Hematopoietic multipotent progenitor cell treated with erythropoietin and hydrocortisone succinate and interleukin-3 and kit ligand, for 6 days (in vitro differentiated cells): ENCODE measurements around the gene LRG1.

Source experiments
- DNase-seq: peaks from one replicate; pipeline ENCODE4 v3.0.0-alpha.2; 2015

The LRG1 gene

DNA sequence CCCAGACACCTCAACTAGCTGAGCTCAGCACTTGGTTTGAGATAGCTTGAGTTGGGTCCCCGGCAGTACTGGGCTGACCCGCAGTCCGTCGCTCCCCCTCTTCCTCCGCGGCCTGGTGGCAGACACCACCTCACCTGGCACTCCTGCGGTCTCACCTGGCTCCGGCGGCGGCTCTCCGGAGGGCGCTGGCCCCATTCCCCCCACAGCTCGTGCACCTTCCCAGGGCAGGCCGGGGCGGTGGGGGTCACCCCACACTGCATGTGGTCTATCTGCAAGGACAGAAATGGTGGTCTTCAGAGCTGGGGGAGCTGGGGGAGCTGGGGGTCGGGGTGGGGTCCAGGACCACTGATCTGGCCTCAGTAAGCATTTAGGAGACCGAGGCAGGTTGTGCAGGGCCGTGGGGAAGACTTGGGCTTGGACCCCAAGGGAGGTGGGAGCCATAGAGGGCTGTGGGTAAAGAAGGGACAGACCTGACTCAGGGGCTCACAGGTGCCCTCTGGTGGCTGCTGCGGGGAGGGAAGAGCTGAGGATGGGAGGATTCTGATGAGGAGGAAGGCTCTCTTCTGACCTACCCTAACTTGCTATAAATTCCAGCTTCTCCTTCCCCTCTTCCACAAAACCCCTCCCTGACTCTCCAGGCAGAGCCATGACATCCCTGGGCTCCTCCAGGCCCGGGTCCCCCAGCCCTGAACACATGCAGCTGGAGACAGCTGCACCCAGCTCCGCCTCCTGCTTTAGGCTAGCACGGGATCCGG lies 14.9 kb downstream of the LRG1 start:
- DNase-seq = peak; percentile 76

DNA sequence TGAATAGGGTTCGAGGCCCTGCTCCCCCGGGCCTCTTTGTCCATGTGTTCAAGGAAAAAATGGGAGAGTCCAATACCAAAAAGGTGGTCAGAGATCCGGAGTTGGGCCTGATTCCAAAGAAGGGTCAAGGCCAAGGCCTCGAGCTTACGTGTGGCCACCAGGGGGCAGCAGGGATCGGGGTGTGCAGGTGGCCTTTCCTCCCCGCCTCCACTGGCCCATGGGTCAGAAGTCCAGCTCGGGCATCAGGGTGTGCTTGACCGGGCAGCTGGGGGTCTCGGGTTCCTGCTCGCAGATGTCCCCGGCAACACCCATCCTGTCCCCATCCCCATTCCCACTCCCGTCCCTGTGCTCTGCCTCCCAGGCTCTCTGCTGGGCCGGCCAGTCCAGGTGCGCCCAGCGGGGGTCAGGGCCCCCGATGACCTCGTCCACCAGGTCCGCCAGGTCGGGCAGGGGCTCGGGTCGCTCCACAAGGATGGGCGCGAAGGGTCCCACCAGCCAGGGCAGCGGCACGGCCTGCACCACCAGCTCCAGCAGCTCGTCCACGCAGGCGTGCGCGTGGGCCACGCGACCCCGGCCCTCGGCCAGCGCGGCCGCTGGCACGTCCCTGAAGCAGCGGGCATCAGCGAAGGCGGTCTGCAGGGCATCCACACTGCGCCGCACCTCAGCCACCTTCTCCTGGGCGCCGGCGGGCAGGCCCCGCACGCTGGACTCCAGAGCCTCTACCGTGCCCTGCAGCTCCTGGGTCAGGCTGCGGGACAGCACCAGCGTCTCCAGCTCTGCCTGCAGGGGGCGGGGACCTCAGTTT lies 16.3 kb downstream of the LRG1 start:
- peak; percentile 61 for DNase-seq

DNA sequence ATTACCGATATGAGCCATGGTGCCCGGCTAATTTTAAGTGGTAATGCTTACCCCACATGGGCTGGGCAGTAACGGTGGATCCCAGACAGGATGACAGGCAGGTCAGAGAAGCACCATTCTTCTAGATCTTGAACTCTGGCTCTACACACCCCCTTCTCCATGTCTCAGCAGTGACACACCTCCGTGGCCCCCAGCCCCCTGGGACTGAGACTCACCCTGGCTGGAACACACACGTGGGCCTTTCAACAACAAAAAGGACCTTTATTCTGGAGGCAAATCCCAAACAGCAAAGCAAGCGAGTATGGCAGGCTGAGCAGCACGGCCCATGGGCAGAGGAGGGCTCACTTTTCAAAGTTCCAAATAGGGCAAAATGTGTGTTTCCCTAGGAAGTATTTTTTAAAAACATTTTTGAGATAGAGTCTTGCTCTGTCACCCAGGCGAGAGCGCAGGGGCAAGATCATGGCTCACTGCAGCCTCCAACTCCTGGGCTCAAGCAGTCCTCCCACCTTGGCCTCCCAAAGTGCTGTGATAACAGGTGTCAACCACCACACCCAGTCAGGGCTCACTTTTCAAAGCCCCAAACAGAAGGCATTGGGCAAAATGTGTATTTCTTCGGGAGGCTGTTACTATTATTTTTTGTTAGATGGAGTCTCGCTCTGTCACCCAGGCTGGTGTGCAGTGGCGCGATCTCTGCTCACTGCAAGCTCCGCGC lies 17.4 kb downstream of the LRG1 start:
- DNase-seq = no peak

DNA sequence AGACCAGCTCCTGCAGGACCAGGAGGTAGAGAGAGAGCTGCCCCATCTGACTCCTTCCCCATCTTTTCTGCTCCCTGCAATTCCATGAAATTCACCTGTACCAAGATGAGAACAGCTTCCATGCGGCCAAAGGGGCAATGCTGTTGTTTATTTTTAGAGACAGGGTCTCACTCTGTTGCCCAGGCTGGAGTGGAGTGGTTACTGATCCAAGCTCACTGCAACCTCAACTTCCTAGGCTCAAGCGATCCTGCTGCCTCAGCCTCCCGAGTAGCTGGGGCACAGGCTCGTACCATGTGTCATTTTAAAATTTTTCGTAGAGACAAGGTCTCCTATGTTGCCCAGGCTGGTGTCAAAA lies 18.0 kb downstream of the LRG1 start:
- no peak for DNase-seq

DNA sequence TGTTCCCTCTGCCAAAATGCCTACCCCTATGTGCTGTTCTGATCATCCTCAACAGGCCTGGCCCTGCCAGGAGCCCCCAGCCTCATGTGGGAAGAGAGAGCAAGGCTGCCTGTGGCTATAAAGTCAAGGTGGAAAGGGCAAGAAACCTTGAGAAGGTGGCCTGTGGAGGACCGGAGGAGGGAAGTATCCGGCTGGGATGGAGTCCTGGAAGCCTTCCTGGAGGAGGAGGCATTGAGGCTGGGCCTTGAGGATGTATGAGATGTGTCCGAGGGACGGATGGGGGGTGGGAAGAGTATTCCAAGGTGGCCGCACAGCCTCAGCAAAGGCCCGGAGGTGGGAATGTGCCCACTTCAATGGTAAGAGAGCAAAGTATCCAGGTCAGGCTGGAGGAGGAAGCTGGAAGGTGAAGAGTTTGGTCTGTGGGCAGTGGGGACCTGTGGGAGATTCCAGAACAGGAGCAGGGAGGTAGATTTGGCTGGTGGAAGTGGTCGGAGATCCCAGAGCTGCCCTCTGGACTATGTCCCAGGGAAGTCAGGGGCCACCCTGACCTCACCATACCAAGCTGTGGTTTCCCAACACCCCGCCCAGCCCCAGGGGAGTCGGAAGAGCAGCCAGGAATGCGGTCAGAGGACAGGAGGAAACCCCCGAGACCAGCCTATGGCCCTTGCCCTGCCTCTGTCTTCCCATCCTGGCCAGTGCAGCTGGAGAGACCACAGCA lies 18.5 kb downstream of the LRG1 start:
- DNase-seq = no peak

DNA sequence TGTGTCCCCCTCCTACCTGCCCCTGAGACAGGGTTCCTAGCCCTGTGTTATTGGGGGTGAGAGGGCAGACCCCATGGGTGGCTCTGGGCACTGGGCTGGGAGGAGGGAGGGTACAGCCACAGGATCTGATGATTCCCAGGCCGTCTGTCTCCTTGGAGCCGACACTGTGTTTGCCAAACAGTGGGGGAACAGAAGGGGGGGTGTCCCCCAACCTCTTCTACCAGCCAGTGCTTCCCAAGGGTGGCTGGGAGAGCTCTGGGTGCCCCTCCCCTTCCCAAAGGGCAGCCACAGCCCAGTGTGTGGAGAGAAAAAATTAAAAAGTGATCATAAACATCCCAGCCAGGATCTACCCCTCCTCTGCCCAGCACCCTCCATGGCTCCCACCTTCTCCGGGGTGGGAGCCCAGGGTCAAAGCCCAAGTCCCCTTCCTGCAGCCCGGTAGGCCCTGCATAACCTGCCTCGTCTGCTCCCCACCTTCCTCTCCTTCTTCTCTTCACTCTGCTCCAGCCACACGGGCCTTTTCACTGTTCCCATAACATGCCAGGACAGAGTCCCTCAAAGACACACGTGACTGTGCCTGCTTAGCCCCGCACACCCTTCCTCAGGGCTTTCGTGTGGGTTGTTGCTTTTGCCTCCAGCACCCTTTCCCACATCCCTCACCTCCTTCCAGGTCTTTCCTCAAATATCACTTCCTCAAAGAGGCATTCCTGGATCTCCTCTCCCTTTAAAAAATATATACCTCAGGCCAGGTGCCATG lies 20.1 kb downstream of the LRG1 start:
- DNase-seq = no peak

DNA sequence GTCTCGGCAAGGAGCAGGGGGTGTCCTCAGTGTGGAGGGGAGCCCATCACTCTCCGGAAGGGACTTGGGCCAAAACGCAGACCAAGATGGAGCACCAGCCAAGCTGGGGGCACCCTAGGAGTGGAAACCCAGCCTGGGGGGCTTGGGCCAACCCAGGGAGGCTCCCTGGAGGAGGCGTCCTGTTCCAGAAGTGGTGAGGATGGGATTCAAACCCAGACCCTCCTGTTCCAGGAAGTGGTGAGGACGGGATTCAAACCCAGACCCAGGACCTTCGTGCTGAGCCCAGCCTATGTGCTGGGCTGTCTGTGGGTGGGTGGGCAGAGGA lies 20.7 kb downstream of the LRG1 start:
- DNase-seq = no peak

DNA sequence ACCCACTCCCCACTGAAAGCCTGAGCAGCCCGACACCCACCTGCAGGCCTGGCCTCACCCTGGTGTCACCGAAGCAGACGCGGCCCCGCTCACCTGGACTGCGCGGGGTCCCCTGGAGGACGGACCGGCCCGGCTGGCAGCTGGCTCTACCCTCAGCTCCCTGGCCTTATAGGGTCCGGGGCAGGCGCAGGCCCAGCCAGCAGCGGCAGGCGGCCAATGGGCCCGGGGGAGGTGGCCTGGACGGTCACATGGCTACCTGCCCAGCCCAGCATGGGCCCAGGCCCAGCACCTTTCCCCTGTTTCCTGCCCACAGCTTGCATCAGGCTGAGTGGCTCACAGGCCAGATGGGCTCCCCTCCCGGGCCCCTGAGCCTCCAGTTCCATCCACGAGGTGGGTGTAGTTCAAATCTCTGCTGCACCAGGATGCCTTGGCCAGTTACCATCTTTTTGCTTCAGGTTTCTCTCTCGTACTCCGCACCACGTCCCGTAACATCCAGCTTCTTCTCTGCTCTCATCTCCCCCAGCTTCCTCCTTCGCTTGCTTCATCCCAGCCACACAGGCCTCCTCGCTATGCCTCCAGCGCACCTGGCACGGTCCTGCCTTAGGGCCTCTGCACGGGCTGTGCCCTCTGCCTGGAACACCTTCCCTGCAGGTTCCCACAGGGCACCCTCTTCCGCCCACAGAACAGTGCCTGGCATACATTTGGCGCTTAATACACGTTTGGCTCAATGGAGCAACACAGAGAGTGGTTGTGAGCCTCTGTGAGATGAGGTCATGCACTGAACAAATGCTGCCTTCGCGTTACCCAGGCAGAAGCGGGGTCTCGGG lies 21.3 kb downstream of the LRG1 start, which contains the start of gene PLIN4:
PLIN4 (minus strand) TSS at position 142 of the 827 bp plus-strand sequence. CDS start 214 bp downstream, outside the sequence.
- DNase-seq = no peak

DNA sequence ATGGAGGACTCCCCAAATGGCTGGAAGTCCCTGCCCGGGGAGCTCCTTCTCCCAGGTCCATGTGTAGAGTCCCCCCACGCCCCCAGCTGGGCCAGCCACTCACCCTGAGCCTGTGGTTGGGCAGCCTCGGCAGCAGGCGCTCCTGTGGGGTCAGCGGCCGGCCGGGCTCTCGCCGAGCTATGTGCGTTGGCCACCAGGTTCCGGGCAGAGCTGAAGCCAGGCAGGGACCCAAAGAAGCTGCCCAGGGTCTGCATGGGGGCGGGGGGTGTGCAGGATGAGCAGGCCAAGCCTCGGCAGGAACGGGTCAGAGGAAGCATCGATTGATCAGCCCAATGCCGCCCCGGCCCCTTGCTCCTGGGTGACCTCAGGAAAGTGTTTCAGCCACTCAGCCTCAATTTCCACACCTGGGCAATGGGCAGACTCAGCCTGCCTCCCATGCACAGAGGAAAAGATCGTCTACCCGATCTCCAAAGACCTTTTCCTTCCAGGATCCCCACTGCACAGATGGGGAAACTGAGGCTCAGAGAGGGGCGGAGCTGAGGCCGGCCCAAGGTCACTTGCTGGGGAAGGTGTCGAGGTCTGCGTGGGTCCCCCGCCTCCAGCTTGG lies 22.3 kb downstream of the LRG1 start:
- DNase-seq = no peak

DNA sequence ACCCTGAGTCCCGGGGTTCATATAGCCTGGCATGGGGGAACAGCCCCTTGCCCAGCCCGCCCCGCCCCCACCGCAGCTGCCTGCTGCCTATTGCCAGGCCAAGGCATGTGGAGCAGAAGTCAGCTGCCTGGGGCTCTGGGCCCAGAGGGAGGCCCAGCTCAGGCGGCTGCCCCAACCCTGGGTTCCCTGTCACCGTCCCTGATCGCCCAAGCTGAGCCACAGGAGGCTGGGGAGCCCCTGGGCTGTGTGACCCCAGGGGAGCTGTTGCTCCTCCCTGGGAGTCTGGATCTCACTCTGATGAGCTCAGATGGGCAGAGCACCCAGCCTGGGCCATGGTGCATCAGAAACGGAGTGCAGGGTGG lies 22.9 kb downstream of the LRG1 start:
- DNase-seq = no peak

DNA sequence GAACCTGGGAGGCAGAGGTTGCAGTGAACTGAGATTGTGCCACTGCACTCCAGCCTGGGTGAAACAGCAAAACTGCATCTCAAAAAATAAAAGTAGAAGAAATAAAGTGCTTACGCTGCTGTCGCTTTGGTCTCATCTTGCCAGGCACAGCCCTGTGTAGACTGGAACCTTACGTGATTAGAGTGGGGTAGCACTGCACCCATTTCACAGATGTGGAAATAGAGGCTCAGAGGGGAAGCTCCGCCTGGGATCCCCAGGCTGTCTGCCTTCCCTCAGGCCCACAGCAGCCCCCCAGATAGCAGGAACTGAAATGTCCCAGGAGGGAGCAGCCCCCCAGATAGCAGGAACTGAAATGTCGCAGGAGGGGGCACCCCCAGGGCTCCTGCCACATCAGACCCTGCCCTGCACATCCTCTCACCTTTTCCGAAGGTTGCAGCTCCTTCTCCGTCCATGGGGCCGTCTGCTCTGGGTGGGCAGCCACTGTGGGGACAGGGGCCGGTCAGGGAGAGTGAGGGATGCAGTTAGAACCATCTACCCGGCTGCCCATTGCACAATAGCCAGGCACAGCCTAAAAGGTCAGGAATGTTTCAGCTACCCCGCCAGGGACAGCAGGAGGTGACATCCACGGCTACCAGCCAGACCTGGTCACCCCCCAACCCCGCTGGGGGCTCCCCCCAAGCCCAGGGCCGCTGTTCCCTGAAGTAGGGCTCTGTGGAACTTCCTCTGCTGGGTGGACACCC lies 23.5 kb downstream of the LRG1 start:
- no peak for DNase-seq

DNA sequence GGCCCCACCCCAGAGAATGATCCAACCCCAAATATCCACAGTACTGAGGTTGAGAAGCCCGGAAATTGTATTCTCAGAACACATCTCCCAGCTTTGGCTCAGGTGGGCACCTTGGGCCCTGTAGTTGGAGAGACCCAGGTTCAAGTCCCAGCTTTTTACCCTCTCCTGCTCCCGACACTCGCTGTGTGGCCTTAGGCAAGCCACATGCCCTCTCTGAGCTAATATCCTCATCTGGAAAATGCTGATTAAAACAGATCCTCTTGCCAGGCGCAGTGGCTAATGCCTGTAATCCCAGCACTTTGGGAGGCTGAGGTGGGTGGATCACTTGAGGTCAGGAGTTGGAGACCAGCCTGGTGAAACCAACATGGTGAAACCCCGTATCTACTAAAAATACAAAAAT lies 24.1 kb downstream of the LRG1 start:
- DNase-seq = no peak

DNA sequence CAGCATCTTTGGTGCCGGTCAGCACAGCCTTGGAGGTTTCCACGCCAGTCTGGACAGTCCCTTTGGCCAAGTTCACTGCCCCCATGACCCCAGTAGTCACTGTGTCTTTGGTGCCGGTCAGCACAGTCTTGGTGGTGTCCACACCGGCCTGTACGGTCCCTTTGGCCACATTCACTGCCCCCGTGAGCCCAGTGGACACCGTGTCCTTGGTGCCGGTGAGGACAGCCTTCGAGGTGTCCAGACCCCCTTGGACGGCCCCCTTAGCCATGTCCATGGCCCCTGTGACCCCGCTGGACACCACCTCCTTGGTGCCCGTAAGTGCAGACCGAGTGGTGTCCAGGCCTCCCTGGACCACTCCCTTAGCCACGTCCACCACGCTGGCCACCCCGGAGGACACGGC lies 26.6 kb downstream of the LRG1 start:
- DNase-seq = no peak

DNA sequence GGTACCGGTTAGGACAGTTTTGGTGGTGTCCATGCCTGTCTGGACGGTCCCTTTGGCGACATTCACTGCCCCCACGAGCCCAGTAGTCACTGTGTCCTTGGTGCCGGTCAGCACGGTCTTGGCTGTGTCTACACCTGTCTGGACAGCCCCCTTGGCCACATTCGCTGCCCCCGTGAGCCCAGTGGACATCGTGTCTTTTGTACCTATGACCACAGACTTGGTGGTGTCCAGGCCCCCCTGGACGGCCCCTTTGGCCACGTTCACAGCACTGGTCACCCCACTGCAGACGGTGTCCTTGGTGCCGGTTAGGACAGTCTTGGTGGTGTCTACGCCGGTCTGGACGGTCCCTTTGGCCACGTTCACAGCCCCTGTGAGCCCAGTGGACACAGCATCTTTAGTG lies 27.8 kb downstream of the LRG1 start:
- DNase-seq = no peak

DNA sequence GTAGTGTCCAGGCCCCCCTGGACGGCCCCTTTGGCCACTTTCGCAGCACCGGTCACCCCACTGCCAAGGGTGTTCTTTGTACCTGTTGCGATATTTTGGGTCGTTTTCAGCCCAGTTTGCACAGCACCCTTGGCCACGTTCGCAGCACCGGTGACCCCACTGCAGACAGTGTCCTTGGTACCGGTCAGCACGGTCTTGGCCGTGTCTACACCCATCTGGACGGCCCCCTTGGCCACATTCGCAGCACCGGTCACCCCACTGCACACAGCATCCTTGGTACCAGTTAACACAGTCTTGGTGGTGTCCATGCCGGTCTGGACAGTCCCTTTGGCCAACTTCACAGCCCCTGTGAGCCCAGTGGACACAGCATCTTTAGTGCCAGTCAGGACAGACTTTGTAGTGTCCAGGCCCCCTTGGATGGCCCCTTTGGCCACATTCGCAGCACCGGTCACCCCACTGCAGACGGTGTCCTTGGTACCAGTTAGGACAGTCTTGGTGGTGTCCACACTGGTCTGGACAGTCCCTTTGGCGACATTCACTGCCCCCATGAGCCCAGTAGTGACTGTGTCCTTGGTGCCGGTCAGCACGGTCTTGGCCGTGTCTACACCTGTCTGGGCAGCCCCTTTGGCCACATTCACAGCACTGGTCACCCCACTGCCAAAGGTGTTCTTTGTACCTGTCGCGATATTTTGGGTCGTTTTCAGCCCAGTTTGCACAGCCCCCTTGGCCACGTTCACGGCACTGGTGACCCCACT lies 28.4 kb downstream of the LRG1 start:
- no peak for DNase-seq

DNA sequence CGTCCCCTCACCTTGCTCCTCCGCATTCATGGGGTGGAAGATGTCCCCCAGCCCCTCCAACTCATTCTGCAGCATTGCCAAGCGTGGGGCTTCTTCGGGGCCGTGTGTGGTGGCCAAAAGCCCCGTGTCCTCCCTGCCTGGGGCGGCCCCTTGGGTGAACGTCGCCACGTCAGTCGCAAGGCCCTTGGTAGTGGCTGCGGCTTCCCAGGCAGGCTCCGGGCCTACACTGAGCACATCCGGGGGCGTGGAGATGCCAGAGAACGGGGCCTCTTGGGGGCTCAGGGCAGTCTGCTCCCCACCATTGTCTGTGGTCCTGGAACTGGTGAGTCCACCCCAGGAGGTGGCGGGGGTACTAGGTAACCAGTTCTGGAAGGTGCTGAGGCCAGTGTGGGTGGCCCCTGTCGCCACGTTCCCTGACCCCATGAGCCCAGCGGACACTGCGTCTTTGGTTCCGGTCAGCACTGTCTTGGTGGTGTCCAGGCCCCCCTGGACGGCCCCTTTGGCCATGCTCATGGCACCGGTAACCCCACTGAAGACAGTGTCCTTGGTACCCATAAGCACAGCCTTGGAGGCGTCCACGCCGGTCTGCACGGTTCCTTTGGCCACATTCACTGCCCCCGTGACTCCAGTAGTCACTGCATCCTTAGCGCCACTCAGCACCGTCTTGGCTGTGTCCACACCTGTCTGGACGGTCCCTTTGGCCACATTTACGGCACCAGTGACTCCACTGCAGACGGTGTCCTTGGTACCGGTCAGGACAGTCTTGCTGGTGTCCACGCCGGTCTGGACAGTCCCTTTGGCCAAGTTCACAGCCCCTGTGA lies 29.2 kb downstream of the LRG1 start:
- DNase-seq = no peak

DNA sequence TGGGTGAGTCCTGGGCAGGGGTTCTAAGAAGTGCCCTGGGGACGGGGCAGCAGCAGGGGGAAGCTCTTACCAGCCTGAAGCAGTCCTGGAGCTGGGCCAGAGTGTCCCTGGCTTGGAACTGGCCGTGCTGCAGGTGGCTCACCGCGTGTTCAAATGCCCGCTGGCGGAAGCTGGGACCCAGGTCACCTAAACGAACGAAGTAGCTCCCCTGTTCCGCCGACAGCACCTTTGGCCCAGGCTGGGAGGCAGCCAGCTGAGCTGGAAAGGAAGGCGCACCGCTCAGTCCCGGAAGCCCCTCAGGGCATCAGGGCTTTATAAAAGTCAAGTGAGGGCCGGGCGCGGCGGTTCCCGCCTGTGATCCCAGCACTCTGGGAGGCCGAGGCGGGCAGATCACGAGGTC lies 31.1 kb downstream of the LRG1 start:
- no peak for DNase-seq

DNA sequence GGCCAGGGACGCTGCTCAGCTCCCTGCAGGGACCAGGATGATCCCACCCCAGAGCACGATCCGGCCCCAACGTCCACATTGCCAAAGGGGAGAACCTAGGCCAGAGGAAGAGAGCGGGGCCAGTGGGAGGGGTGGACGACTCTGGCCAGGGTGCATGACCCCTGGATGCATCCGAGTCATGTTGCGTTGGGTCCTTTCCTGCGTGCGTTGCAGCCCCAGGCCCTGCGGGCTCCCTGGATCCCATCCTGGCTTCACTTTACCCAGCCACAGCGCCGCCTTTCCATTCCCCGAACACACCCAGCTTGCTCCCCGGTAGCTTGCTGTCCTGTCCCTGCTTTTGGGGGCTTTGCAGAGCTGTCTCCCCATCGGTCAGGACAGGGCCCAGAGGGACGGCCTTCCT lies 32.0 kb downstream of the LRG1 start:
- no peak for DNase-seq

DNA sequence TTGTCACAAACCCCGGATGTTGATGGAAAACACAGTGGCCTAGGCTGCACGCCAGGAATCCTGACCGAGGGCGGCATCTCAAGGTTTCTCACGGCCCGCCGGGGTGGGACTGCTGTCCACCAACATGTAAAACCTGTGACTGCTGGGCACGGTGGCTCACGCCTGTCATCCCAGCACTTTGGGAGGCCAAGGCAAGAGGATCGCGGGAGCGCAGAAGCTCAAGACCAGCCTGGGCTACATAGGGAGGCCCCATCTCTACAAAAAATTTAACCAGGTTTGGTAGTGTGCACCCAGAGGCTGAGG lies 32.7 kb downstream of the LRG1 start:
- DNase-seq = no peak
